D721Med (cell line): ENCODE data around the gene PIGZ.

ENCODE experiments used
- DNase-seq: peaks from one replicate; pipeline ENCODE4 v3.0.0; 2011; ENCODE audit warnings: low spot score; ENCODE audit not compliant: insufficient read length
- FAIRE-seq: peaks from 2 replicates; lab custom pipeline; 2011; peaks lifted over from hg19 to GRCh38; lab: Jason Lieb, UNC
- TF ChIP-seq, protein P1 (sequence below): IDR thresholded peaks from 2 replicates; pipeline ENCODE4 v1.5.1; 2012; ENCODE audit warnings: mild to moderate bottlenecking, control low read depth; ENCODE audit not compliant: insufficient read depth; ENCODE audit errors: missing control alignments

PIGZ gene

GRCh38 chr3:196975349-196975748 is 6.7 kb upstream of the PIGZ start:
- FAIRE-seq (no peak), DNase-seq (no peak)
- TF ChIP-seq, protein P1, sequence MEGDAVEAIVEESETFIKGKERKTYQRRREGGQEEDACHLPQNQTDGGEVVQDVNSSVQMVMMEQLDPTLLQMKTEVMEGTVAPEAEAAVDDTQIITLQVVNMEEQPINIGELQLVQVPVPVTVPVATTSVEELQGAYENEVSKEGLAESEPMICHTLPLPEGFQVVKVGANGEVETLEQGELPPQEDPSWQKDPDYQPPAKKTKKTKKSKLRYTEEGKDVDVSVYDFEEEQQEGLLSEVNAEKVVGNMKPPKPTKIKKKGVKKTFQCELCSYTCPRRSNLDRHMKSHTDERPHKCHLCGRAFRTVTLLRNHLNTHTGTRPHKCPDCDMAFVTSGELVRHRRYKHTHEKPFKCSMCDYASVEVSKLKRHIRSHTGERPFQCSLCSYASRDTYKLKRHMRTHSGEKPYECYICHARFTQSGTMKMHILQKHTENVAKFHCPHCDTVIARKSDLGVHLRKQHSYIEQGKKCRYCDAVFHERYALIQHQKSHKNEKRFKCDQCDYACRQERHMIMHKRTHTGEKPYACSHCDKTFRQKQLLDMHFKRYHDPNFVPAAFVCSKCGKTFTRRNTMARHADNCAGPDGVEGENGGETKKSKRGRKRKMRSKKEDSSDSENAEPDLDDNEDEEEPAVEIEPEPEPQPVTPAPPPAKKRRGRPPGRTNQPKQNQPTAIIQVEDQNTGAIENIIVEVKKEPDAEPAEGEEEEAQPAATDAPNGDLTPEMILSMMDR: no peak

DNA sequence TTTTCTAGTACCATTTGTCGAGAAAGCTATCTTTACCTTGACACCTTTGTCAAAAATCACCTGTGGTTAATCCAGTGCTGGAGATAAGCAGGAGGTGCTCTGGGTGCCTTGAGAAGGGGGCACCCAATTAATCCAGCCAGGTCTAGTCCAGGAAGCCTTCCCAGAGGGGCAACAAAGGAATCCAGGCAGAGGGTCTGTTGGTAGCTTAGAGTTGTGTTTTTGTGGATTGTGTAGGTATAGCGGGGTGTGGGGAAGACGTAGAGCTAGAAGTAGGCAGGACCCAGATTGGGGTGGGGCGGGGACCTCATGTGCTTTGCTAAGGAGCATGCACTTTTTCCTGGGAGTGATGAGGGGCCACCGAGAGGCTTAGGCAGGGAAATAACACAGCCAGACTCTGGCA is 6.0 kb upstream of the PIGZ start:
- TF ChIP-seq, protein P1: no peak
- FAIRE-seq (no peak), DNase-seq (no peak)

- DNase-seq: no peak
- FAIRE-seq: no peak
- TF ChIP-seq, protein P1: no peak
Measured at GRCh38 chr3:196971094-196971698, 2.6 kb upstream of the PIGZ start.

GRCh38 chr3:196970547-196971093 is 2.0 kb upstream of the PIGZ start:
- DNase-seq (no peak), FAIRE-seq (no peak)
- TF ChIP-seq, protein P1: no peak

DNA sequence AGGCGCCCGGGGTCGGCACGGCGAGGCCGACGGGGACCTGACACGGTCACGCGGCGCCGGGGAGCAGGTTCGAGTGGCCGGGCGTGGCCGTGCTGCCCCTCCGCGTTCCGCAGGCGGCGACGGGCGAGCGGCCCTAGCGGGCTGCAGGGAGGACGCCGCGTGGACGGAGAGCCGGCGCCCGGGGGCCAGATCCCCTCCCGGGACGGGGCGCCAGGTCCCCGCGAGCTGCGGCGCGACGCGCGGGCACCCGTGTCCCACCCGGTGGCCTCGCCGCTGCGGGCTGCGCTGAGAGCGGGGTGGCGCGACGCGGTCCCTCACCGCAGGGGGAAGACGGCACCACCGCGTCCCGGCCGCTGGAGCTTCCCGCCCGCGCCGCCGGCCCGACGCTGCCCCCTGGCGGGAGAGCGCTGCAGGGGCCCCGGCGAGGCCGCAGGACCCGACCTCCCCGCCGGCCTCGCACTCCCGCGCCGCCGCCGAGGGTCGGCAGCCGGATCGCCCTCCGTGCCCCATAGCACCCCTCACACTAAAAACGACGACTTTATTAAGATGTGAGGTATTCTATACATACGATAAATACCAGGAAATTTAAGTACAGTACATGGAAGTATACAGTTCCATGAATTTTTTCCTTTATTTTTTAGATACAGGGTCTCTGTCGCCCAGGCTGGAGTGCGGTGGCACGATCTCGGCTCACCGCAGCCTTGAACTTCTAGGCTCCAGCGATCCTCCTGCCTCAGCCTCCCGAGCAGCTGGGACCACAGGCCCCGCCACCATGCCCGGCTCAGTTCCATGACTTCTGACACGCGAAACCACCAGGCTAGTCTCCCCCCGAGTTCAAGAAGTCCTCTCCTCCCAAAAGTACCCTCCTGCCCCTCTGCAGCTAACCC is 1.3 kb upstream of the PIGZ start:
- TF ChIP-seq, protein P1: peak; percentile 64
- FAIRE-seq: no peak
- peak; percentile 75 for DNase-seq

DNA sequence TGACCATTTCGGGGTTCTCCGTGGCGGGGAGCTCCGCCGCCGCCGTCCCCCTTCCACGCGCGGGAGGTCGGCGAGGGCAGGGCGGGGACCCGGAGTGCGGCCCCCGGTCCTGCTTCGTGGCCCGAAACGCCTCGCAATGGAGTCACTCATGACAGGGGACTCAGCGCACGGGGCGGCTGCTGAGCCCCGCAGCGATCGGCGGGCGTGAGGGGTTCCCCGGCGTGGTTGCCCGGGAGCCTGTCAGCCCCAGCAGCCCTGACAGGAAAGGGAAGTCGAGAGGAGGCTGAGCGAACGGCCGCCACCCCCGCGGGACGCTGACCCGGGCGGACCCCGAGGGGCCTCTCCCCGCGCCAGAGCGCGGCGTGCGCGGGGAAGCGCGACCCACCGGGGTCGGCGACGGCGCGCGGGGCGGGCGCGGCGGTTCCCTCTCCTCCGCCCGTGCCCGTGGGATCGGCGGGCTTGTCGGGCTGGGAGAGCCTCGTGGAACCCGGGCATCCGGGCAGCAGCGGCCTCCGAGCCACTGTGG is 564 bp upstream of the PIGZ start:
- TF ChIP-seq, protein P1: no peak
- FAIRE-seq (no peak), DNase-seq (no peak)
